Suprapubic skin (tissue), 4 donors: Measurements from ENCODE around the gene SLC4A8.

Experiments used
- CTCF ChIP-seq, 2 donors: fragments of 200-600 bp in 1 of 2; fragments of 450-650 bp in 1 of 2; sonication (generic) in 1 of 2; IDR thresholded peaks; one replicate each; pipeline ENCODE4 v1.5.1; 2016 to 2019; ENCODE audit warnings: antibody characterized with exemption in 2 of 2, mild to moderate bottlenecking in 1 of 2, moderate library complexity in 1 of 2
- EP300 ChIP-seq: sonication (generic); formaldehyde crosslinking; IDR thresholded peaks from one replicate; pipeline ENCODE4 v1.6.1; 2017; ENCODE audit warnings: antibody characterized with exemption
- POLR2A ChIP-seq, 2 donors: fragments of 450-650 bp; IDR thresholded peaks; one replicate each; pipeline ENCODE4 v1.6.1; 2017; ENCODE audit warnings: antibody characterized with exemption in 2 of 2, mild to moderate bottlenecking in 2 of 2, moderate library complexity in 2 of 2
- POLR2AphosphoS5 ChIP-seq, 3 donors: sonication (generic); formaldehyde crosslinking; IDR thresholded peaks; one replicate each; pipeline ENCODE4 v1.6.1; 2017; ENCODE audit warnings: antibody characterized with exemption in 3 of 3

- no peak for TF ChIP-seq CTCF (IDR thresholded peaks at IDR 0.05)
- TF ChIP-seq POLR2A (IDR thresholded peaks at IDR 0.05): no peak
- no peak for TF ChIP-seq EP300
- TF ChIP-seq POLR2AphosphoS5 (IDR thresholded peaks at IDR 0.05): no peak
These were observed 111.5 kb downstream of the SLC4A8 start for GRCh38 chr12:51536159-51536558.
